Panc1 (cell line): ENCODE results near the gene FGF11. TPM values are rescaled to one million over a fixed set of nuclear protein-coding genes. Genes with fewer than 3 reads are reported as not detected.

Experiments used
- ATAC-seq: fragments of 200-7000 bp; cut with Tn5 transposase; 2 replicates; pipeline ENCODE4 v1.9.1; 2020; ENCODE audit warnings: mild to moderate bottlenecking, moderate library complexity
- BruUV-seq: library from RNA; stranded (reverse); fragments of 400-500 nt; replicated peaks from 2 replicates; lab custom pipeline; 2021; lab: Mats Ljungman, UMichigan
- CTCF ChIA-PET: fragments of 300-600 bp; sonication (Branson Sonifier 250); formaldehyde crosslinking; loops from one replicate; lab custom pipeline; 2022; ENCODE audit warnings: antibody characterized with exemption; lab: Charles Lee
- POLR2A ChIA-PET: fragments of 300-600 bp; sonication (Branson Sonifier 250); formaldehyde crosslinking; loops from one replicate; lab custom pipeline; 2022; ENCODE audit warnings: antibody characterized with exemption; lab: Charles Lee
- DNase-seq: peaks from one replicate; pipeline ENCODE4 v3.0.0-alpha.2; 2010; ENCODE audit warnings: low read depth, low spot score
- H3K27ac ChIP-seq: 2 replicates; pipeline ENCODE4 v1.5.1; 2011; ENCODE audit warnings: mild to moderate bottlenecking, low read length, inconsistent platforms
- H3K27me3 ChIP-seq: fragments of 200-500 bp; sonication (Bioruptor generic); 2 replicates; pipeline ENCODE4 v1.6.0; 2014; ENCODE audit warnings: low read length, inconsistent platforms; ENCODE audit not compliant: control insufficient read depth, insufficient read depth
- H3K36me3 ChIP-seq: fragments of 200-500 bp; sonication (Bioruptor generic); 2 replicates; pipeline ENCODE4 v1.5.1; 2014; ENCODE audit warnings: inconsistent platforms, mild to moderate bottlenecking, low read length, moderate library complexity; ENCODE audit not compliant: control insufficient read depth, insufficient read depth
- H3K4me1 ChIP-seq: 2 replicates; pipeline ENCODE4 v1.5.1; 2011; ENCODE audit warnings: inconsistent platforms, mild to moderate bottlenecking, low read length, moderate library complexity; ENCODE audit not compliant: control insufficient read depth, insufficient read depth
- H3K4me3 ChIP-seq, 2 experiments: 2 replicates each; pipeline ENCODE4 v1.5.1; 2011 to 2012; ENCODE audit warnings: low read depth in 2 of 2, low read length in 2 of 2, mild to moderate bottlenecking in 2 of 2, inconsistent platforms in 1 of 2, moderate library complexity in 1 of 2
- H3K9me3 ChIP-seq: fragments of 200-500 bp; sonication (Bioruptor generic); 2 replicates; pipeline ENCODE4 v1.5.1; 2014; ENCODE audit warnings: low read depth, mild to moderate bottlenecking, inconsistent platforms, low read length, moderate library complexity; ENCODE audit not compliant: control insufficient read depth, insufficient read depth
- POLR2AphosphoS5 ChIP-seq: IDR thresholded peaks from 2 replicates; pipeline ENCODE4 v1.6.1; 2012; ENCODE audit warnings: mild to moderate bottlenecking, low read depth, low read length, moderate library complexity
- SIN3A ChIP-seq: IDR thresholded peaks from 2 replicates; pipeline ENCODE4 v1.6.1; 2012; ENCODE audit warnings: low read depth, mild to moderate bottlenecking, low read length, moderate library complexity, borderline replicate concordance; ENCODE audit not compliant: insufficient read depth
- TCF7L2 ChIP-seq: IDR thresholded peaks from 2 replicates; pipeline ENCODE4 v1.6.1; 2011; ENCODE audit warnings: mild to moderate bottlenecking, low read depth, low read length, inconsistent platforms
- in situ Hi-C: cut with HindIII; loops from 2 replicates; pipeline ENCODE4 v1.10.0; 2016; ENCODE audit warnings: low sequenced_read_pairs, low pct_unique_long_range_greater_than_20kb
- intact Hi-C: fragments of 100-400 bp; cut with micrococcal nuclease; formaldehyde crosslinking; loops from one replicate; pipeline ENCODE4 v1.10.0; 2022; ENCODE audit not compliant: unreplicated experiment
- total RNA-seq: library from RNA; stranded (reverse); gene quantifications from one replicate; pipeline ENCODE4 v1.2.1, GENCODE V29; 2021; ENCODE audit not compliant: unreplicated experiment
- TF ChIP-seq, protein P1 (sequence below): fragments of 450-650 bp; IDR thresholded peaks from 2 replicates; pipeline ENCODE4 v1.5.1; 2017; ENCODE audit warnings: mild to moderate bottlenecking
- TF ChIP-seq, protein P2 (sequence below), 2 experiments: IDR thresholded peaks; 2 replicates each; pipeline ENCODE4 v1.6.1; 2011 to 2012; ENCODE audit warnings: low read depth in 2 of 2, control low read depth in 1 of 2, low read length in 1 of 2, mild to moderate bottlenecking in 1 of 2, moderate library complexity in 1 of 2; ENCODE audit not compliant: insufficient read depth in 1 of 2

FGF11 gene
- total RNA-seq, 1 experiment from 2014 or later: 4.4 TPM

DNA sequence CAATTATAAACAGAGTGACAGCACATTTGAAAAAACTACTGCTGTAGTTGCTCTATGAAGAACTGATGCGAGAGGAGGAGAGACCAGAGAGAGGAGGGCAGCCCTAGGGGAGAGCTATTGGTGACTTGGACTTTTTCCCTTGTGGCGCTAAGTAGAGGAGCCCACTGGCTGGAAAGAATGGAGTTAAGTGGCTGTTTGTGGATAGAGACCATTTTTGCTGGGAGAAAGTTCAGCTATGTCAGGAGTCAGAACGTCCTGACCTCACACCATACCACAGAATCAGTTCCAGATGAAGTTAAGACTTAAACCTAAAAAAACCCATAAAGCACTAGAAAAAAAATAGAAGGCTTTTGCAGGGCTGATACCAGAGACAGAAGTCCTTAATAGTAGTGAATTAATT lies 46.9 kb downstream of the FGF11 start:
- Histone ChIP-seq H3K27me3 (no peaks in the 10 kb centered on the region), H3K4me1 (peaks cover 30% of the 10 kb centered on the region), H3K4me3 (peak overlapping the region; percentile 91 to 95), H3K9me3 (no peaks in the 10 kb centered on the region), H3K36me3 (no peaks in the 10 kb centered on the region; the same call in 1 of the 2 replicates), H3K27ac (peak overlapping the region; percentile 59)
- intact Hi-C loops: no loop called here
- DNase-seq (no peak), ATAC-seq (no peak)
- BruUV-seq: TSS peak; percentile 78
- in situ Hi-C loops: no loop called here
- POLR2A ChIA-PET: no interaction called here
- TF ChIP-seq SIN3A (no peak), TCF7L2 (no peak), POLR2AphosphoS5 (no peak)
- TF ChIP-seq, protein P1, sequence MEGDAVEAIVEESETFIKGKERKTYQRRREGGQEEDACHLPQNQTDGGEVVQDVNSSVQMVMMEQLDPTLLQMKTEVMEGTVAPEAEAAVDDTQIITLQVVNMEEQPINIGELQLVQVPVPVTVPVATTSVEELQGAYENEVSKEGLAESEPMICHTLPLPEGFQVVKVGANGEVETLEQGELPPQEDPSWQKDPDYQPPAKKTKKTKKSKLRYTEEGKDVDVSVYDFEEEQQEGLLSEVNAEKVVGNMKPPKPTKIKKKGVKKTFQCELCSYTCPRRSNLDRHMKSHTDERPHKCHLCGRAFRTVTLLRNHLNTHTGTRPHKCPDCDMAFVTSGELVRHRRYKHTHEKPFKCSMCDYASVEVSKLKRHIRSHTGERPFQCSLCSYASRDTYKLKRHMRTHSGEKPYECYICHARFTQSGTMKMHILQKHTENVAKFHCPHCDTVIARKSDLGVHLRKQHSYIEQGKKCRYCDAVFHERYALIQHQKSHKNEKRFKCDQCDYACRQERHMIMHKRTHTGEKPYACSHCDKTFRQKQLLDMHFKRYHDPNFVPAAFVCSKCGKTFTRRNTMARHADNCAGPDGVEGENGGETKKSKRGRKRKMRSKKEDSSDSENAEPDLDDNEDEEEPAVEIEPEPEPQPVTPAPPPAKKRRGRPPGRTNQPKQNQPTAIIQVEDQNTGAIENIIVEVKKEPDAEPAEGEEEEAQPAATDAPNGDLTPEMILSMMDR: no peak
- TF ChIP-seq, protein P2, sequence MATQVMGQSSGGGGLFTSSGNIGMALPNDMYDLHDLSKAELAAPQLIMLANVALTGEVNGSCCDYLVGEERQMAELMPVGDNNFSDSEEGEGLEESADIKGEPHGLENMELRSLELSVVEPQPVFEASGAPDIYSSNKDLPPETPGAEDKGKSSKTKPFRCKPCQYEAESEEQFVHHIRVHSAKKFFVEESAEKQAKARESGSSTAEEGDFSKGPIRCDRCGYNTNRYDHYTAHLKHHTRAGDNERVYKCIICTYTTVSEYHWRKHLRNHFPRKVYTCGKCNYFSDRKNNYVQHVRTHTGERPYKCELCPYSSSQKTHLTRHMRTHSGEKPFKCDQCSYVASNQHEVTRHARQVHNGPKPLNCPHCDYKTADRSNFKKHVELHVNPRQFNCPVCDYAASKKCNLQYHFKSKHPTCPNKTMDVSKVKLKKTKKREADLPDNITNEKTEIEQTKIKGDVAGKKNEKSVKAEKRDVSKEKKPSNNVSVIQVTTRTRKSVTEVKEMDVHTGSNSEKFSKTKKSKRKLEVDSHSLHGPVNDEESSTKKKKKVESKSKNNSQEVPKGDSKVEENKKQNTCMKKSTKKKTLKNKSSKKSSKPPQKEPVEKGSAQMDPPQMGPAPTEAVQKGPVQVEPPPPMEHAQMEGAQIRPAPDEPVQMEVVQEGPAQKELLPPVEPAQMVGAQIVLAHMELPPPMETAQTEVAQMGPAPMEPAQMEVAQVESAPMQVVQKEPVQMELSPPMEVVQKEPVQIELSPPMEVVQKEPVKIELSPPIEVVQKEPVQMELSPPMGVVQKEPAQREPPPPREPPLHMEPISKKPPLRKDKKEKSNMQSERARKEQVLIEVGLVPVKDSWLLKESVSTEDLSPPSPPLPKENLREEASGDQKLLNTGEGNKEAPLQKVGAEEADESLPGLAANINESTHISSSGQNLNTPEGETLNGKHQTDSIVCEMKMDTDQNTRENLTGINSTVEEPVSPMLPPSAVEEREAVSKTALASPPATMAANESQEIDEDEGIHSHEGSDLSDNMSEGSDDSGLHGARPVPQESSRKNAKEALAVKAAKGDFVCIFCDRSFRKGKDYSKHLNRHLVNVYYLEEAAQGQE (IDR thresholded peaks at IDR 0.05; ENCODE audit: insufficient read depth in 1 of 2, low read depth in 2 of 2, low read length in 1 of 2): no peak
- CTCF ChIA-PET: no interaction called here

DNA sequence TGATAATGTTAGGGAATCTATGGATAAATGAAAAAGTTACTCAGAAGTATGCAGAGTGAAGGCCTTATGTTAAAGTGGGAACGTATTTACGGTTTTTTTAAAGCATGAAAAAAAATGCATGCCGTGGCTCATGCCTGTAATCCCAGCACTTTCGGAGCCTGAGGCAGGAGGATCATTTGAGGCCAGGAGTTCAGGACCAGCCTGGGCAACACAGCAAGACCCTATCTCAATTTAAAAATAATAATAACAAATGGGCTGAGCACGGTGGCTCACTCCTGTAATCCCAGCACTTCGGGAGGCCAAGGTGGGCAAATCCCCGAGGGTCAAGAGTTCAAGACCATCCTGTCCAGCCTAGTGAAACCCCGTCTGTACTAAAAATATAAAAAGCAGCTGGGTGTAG lies 50.8 kb downstream of the FGF11 start:
- Histone ChIP-seq H3K9me3 (no peaks in the 10 kb centered on the region), H3K36me3 (no peaks in the 10 kb centered on the region; the same call in 1 of the 2 replicates), H3K27me3 (no peaks in the 10 kb centered on the region), H3K4me1 (peaks cover 27% of the 10 kb centered on the region), H3K27ac (no peak overlapping the region), H3K4me3 (no peak overlapping the region)
- no TSS peak for BruUV-seq
- ChIA-PET CTCF (no interaction called here), POLR2A (no interaction called here)
- intact Hi-C loops: no loop called here
- TF ChIP-seq TCF7L2 (no peak), POLR2AphosphoS5 (no peak), SIN3A (no peak)
- TF ChIP-seq, protein P1: no peak
- TF ChIP-seq, protein P2 (IDR thresholded peaks at IDR 0.05; ENCODE audit: insufficient read depth in 1 of 2, low read depth in 2 of 2, low read length in 1 of 2): no peak
- DNase-seq (no peak), ATAC-seq (no peak)
- in situ Hi-C loops: no loop called here
